Measurements from ENCODE around the gene ZFP28.

- TF ChIP-seq POLR2A (IDR thresholded peaks at IDR 0.05): no peak
- TF ChIP-seq POLR2AphosphoS5 (IDR thresholded peaks at IDR 0.05): no peak
- TF ChIP-seq CTCF (IDR thresholded peaks at IDR 0.05): no peak
These were observed 5.0 kb downstream of the ZFP28 start for GRCh38 chr19:56543776-56544175.

Measured in transverse colon (tissue), 4 donors.